Stimulated activated CD8-positive, alpha-beta memory T cell treated with anti-CD3 and anti-CD28 coated beads, Interleukin-4, amount 100 ng/mL, for 1 hour (primary cell): ENCODE results near the gene ZNF417.
"Not testable (repeated sequence)": the region's sequence is repeated elsewhere in the genome, so short reads cannot be mapped to it uniquely, and the experiment has no call there.

Experiments used
- DNase-seq, 2 donors: peaks; one replicate each; pipeline ENCODE4 v3.0.0-alpha.2; 2020; ENCODE audit warnings: low read depth in 2 of 2, low spot score in 1 of 2

Gene ZNF417

DNA sequence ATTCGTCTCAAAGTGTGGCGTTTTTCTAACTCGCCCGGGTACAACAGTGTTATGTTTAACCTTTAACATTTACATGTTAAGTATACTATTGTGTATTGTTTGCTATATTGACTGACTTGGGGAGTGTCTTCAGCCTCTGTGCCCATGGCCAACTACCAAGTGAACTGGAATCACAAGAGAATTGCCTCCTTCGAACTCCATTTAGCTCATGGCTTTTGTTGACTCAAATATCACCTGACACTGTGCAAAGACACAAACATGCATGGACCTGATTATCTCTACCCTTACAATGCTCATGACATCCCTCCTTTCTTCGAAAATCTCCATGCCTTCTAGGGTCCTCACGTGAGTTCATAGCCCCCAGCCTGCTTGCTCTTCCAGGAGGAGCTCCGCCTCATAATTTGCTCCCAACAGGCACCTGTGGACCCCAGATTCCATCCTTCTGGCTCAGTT is 28.3 kb downstream of the ZNF417 start:
- DNase-seq: no peak

DNA sequence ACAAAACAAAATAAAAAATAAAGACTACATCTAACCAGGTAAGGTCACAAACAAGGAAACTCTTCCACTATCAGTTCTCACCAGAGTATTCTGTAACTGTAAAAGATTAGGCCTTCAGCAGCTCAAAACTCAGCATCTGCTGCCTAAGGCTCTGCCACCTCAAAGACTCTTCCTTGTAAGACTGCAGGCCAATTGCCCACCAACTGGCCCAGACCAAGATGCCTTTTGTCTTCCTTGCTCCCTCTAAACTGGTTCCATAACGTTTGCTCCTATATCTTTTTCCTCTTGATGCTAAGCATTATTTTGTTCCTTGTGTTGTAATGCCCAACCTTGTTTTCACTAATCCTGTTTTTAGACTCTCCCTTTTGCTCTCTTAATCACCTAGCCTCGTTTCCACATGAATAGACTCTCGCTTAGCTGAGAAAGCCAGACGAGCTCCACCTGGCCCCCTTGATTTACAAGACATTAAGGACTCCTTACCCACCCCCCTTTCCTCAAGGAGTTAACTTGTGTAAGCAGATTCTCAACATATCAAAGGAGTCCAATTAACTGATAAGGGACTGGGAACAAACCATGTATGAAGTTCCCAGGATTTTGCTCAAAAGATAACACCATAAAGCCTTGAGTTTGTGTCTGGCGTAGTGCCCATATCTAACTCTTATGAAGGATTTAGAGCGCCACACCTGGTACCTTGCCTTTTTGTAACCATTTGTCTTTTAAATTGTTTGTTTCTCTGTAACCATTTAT is 29.0 kb downstream of the ZNF417 start:
- DNase-seq: no peak

- DNase-seq: no peak
Measured at GRCh38 chr19:57886046-57886445, 30.3 kb downstream of the ZNF417 start.

DNA sequence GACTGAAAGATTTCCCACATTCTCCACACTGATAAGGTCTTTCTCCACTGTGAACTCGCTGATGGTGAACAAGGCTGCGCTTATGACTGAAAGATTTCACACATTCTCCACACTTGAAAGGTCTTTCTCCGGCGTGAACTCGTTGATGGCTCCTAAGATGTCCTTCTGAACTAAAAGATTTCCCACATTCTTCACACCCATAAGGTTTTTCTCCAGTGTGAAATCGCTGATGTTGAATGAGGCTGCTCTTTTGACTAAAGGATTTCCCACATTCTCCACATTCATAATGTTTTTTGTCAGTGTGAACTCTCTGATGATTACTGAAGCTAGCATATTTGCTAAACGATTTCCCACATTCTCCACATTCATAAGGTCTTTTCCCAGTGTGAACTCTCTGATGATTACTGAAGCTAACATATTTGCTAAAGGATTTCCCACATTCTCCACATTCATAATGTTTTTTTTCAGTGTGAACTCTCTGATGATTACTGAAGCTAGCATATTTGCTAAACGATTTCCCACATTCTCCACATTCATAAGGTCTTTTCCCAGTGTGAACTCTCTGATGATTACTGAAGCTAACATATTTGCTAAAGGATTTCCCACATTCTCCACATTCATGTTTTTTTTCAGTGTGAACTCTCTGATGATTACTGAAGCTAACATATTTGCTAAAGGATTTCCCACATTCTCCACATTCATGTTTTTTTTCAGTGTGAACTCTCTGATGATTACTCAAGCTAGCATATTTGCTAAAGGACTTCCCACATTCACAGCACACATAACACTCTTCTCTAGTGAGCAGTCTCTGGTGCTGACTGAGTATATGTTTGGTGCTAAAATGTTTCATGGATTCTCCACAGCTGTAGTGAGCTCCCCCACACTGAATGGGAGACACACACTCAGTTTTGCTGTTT is 42.3 kb downstream of the ZNF417 start:
- not testable (repeated sequence) for DNase-seq

- no peak for DNase-seq
Measured at GRCh38 chr19:57872450-57872849, 43.9 kb downstream of the ZNF417 start.

GRCh38 chr19:57870225-57870624 is 46.2 kb downstream of the ZNF417 start:
- no peak for DNase-seq

DNA sequence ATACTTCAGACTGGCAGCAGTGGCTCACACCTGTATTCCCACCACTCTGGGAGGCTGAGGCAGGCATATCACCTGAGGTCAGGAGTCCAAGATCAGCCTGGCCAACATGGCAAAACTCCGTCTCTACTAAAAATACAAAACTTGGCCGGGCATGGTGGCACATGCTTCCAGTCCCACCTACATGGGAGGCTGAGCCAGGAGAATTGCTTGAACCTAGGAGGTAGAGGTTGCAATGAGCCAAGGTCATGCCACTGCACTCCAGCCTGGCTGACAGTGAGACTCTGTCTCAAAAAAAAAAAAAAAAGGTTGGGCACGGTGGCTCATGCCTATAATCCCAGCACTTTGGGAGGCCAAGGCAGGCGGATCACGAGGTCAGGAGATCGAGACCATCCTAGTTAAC is 46.7 kb downstream of the ZNF417 start:
- not testable (repeated sequence) for DNase-seq

GRCh38 chr19:57867868-57868492 is 48.4 kb downstream of the ZNF417 start:
- DNase-seq: no peak
